Measurements from ENCODE around the gene PIK3IP1. TPM values are rescaled to one million over a fixed set of nuclear protein-coding genes. Genes with fewer than 3 reads are reported as not detected.

Gene PIK3IP1
- total and polyA plus RNA-seq, 2 of the 8 experiments (the other 6 are each of a cell fraction or from before 2014, with no cell fraction given): 1.00 to 1.3 TPM

- ChIA-PET CTCF (ENCODE audit: partially characterized antibody) (interaction anchor here (0.7 to 4.3 kb wide), 6 partner anchors 8 to 23 kb away, joined by 3 to 25 read pairs (median 6); no protein-coding TSS in a partner anchor), POLR2A (ENCODE audit: partially characterized antibody) (interaction anchor here (0.5 to 2.1 kb wide), 7 partner anchors 9 to 69 kb away, joined by 3 to 13 read pairs (median 5); partner anchors contain the start of gene PATZ1)
- no peak overlapping the region for H2BK12ac ChIP-seq (ENCODE audit: low read depth, low read length)
- no peak overlapping the region for H3K27ac ChIP-seq (ENCODE audit: low read depth, low read length)
- H2AFZ ChIP-seq (ENCODE audit: low read length): peak overlapping the region; percentile 94; the same call in 1 of the 2 replicates
- no peak overlapping the region for H2BK15ac ChIP-seq (ENCODE audit: low read length)
- peak overlapping the region; percentile 94 to 97 for H3K4me2 ChIP-seq (ENCODE audit: insufficient read depth in 1 of 2, low read depth in 2 of 2, low read length in 2 of 2)
- 5% methylated on average over 67 of the region's 95 CpGs; no CpG with 5 or more reads in 1 of the 2 experiments for WGBS, 2 experiments (ENCODE audit: extremely low coverage in 1 of 2, insufficient coverage in 1 of 2, insufficient read length in 1 of 2, insufficient replicate concordance in 2 of 2, low coverage in 1 of 2, low lambda C conversion rate in 2 of 2, missing lambda C conversion rate in 1 of 2)
- H3K9me3 ChIP-seq (ENCODE audit: insufficient read depth in 2 of 2, low read depth in 1 of 2, low read length in 1 of 2): no peaks in the 10 kb centered on the region
- H4K8ac ChIP-seq (ENCODE audit: extremely low read depth, insufficient read depth, low read length): peak overlapping the region; percentile 76
- peaks cover 8% of the 10 kb centered on the region for H3K23me2 ChIP-seq (ENCODE audit: low read depth, low read length)
- FAIRE-seq (no peak), DNase-seq (ENCODE audit: low read depth in 1 of 2, low spot score in 2 of 2) (peak; percentile 53 to 90)
- no peak overlapping the region for H4K5ac ChIP-seq (ENCODE audit: insufficient read length, low read depth, low read length)
- H3K4me3 ChIP-seq (ENCODE audit: extremely low read depth in 1 of 4, insufficient read depth in 2 of 4, low read depth in 3 of 4, low read length in 4 of 4): peak overlapping the region; percentile 28 to 62 (median 38)
- no peaks in the 10 kb centered on the region for H3K79me2 ChIP-seq (ENCODE audit: control insufficient read depth in 1 of 2, insufficient read depth in 2 of 2, low read length in 2 of 2)
- H3K18ac ChIP-seq (ENCODE audit: extremely low read depth, low read length): no peak overlapping the region
- peaks cover 0 to 14% (median 5%) of the 10 kb centered on the region in 4 experiments; a peak in 4 of 7 replicates for H3K4me1 ChIP-seq (replicated peaks in 1 of 4; ENCODE audit: control insufficient read depth in 3 of 4, insufficient read depth in 4 of 4, low read length in 3 of 4)
- no peaks in the 10 kb centered on the region for H4K20me1 ChIP-seq (replicated peaks in 1 of 2; ENCODE audit: control insufficient read depth in 1 of 2, insufficient read depth in 2 of 2, low read length in 2 of 2)
- H3K79me1 ChIP-seq (ENCODE audit: low read depth, low read length): no peaks in the 10 kb centered on the region
- no peak overlapping the region for H3K56ac ChIP-seq (replicated peaks; ENCODE audit: insufficient read length, low read depth, low read length)
- no peaks in the 10 kb centered on the region for H3K36me3 ChIP-seq (ENCODE audit: control insufficient read depth in 2 of 4, insufficient read depth in 4 of 4, low read length in 3 of 4)
- H4K91ac ChIP-seq (replicated peaks; ENCODE audit: insufficient read length, low read length): no peak overlapping the region
- no peak overlapping the region for H3K14ac ChIP-seq (ENCODE audit: insufficient read length)
- no peak overlapping the region for H2BK120ac ChIP-seq (replicated peaks; ENCODE audit: low read depth, low read length)
- no peak overlapping the region for H2BK20ac ChIP-seq (ENCODE audit: low read length)
- peak overlapping the region in 3 of 4 experiments; percentile 51 to 67 (median 66); a peak in 5 of 7 replicates for H3K9ac ChIP-seq (replicated peaks in 1 of 4; ENCODE audit: extremely low read depth in 1 of 4, low read depth in 3 of 4, low read length in 3 of 4)
- no peak overlapping the region for H2BK5ac ChIP-seq (ENCODE audit: low read depth, low read length)
- no peak overlapping the region for H3K4ac ChIP-seq (replicated peaks; ENCODE audit: insufficient read length, low read depth, low read length)
- no peak overlapping the region for H2AK5ac ChIP-seq (ENCODE audit: low read depth, low read length)
- peaks cover 6 to 30% (median 20%) of the 10 kb centered on the region in 4 experiments; a peak in 6 of 7 replicates for H3K27me3 ChIP-seq (replicated peaks in 1 of 4; ENCODE audit: control insufficient read depth in 3 of 4, extremely low read depth in 1 of 4, insufficient read depth in 3 of 4, low read length in 3 of 4)
- no peak overlapping the region for H3K23ac ChIP-seq (ENCODE audit: insufficient read length)
- TF ChIP-seq JUND (IDR thresholded peaks at IDR 0.05; ENCODE audit: low read length) (peak; percentile 78), SIN3A (conservative IDR thresholded peaks at IDR 0.05 in 1 of 2, IDR thresholded peaks at IDR 0.05 in 1 of 2; ENCODE audit: low read depth in 1 of 2, low read length in 2 of 2) (peak; percentile 30 to 83; a peak in 2 of 4 replicates), SIRT6 (IDR thresholded peaks at IDR 0.05; ENCODE audit: low read length) (no peak), MAX (IDR thresholded peaks at IDR 0.05) (peak; percentile 99), RBBP5 (IDR thresholded peaks at IDR 0.05; ENCODE audit: borderline replicate concordance, low read depth, low read length) (no peak), POU5F1 (IDR thresholded peaks at IDR 0.05; ENCODE audit: low read depth, low read length) (no peak), SP1 (IDR thresholded peaks at IDR 0.05; ENCODE audit: low read depth, low read length) (no peak; the same call in 1 of the 2 replicates), RFX5 (IDR thresholded peaks at IDR 0.05; ENCODE audit: borderline replicate concordance, low read depth, low read length) (peak; percentile 60; the same call in 1 of the 2 replicates), NANOG (IDR thresholded peaks at IDR 0.05; ENCODE audit: insufficient read depth, low read depth, low read length, poor library complexity, severe bottlenecking) (no peak)
Observed at GRCh38 chr22:31290494-31291471, 1.5 kb downstream of the PIK3IP1 start.
